HG03521 (cell line): ENCODE data around the gene RAB4B.
"Not testable (repeated sequence)": the region's sequence is repeated elsewhere in the genome, so short reads cannot be mapped to it uniquely, and the experiment has no call there.

Source experiments
- ATAC-seq: cut with Tn5 transposase; IDR thresholded peaks from one replicate; pipeline ENCODE4 v1.9.1; 2021; ENCODE audit warnings: mild to moderate bottlenecking, moderate library complexity; ENCODE audit not compliant: unreplicated experiment

RAB4B gene

GRCh38 chr19:40803170-40803856 lies 25.3 kb downstream of the RAB4B start:
- ATAC-seq = no peak

GRCh38 chr19:40803857-40804782 lies 26.1 kb downstream of the RAB4B start:
- ATAC-seq = no peak

- no peak for ATAC-seq
Measured at GRCh38 chr19:40804783-40805242, 26.8 kb downstream of the RAB4B start.

- ATAC-seq = no peak
Measured at GRCh38 chr19:40805258-40805868, 27.3 kb downstream of the RAB4B start.

DNA sequence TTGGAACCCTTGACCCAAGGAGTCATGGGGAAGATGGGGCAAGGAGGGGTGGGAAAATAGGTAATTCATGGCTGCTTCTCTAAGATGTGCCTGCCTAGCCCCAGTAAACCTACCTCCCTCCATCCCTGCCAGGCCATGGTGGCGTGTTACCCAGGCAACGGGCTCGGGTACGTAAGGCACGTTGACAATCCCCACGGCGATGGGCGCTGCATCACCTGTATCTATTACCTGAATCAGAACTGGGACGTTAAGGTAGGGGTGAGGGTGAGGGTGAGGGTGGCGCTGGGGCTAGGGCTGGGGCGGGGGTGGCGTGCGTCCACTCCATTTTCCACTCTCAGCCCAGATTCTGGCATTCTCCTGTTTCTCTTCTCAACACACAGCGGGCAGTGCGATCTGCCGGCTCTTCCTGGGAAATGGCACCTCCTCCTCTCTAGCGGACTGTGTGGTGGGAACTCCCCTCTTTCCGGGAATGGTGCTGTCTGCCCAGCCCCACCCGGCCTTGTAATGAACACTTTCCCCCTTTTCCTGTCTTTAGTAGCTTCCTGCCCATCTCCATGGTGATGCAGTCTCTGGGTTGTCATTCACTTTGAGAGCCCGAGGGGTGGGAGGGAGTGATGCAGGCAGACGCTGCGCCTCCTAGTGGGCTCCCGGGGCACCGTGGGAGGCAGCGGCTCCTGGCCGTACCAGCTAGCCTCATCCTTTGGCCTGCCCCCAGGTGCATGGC lies 28.5 kb downstream of the RAB4B start:
- no peak for ATAC-seq

GRCh38 chr19:40807147-40808020 lies 29.3 kb downstream of the RAB4B start:
- no peak for ATAC-seq

- no peak for ATAC-seq
Measured at GRCh38 chr19:40808021-40808325, 29.9 kb downstream of the RAB4B start.

DNA sequence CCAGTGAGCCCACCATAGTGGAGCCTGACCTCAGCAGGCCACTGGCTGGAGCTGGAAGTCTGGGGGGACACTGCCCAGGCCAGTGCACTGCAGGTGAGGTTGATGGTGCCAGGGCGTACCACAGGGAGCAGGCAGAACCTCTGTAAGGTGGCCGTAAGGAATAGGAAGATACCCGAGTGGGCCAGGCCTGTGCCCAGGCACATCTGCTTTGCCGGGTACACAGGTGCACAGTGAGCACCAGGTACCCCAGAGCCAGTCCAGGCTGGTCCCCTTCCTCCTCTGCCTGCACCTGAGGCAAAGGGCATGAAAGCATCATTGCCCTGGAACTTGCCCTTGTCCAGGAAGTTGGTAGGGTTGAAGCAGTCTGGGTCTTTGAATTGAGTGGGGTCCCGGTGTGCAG lies 30.4 kb downstream of the RAB4B start:
- ATAC-seq = no peak

DNA sequence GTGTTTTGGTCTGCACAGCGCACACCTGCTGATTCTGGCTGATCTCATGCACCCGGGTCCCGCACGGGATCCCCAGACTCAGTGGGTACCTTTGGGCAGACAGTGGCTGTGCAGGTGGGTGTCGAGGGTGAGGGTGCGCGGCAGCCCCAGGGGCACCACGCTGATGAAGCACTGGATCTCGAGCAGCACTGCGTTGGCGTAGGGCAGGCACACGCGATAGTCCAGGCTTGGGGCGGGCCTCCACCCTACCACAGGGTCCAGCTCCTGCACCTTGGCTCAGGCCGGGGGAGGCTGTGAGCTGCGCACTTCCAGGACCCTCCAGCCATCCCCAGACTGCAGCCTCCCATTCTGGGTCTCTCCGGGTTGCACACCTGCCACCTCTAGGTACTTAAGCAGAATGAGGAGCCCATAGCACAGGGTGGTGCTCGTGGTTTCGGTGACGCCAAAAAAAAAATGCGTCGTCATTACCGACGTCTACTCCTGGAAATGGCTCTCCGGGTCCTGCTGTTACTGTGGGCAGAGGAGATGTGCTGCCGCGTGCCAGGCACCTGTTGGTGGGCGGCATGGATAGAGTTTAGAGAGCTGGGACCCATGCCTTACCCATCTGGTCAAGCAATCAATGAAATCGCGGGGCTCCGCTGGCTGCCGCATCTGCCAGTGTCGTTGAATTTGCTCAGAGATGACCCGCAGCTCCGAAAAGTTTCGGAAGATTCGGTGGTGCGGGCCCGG lies 31.5 kb downstream of the RAB4B start:
- no peak for ATAC-seq

- ATAC-seq = no peak
Measured at GRCh38 chr19:40810160-40810559, 32.1 kb downstream of the RAB4B start.

GRCh38 chr19:40810649-40811408 lies 32.8 kb downstream of the RAB4B start:
- peak; percentile 47 for ATAC-seq

DNA sequence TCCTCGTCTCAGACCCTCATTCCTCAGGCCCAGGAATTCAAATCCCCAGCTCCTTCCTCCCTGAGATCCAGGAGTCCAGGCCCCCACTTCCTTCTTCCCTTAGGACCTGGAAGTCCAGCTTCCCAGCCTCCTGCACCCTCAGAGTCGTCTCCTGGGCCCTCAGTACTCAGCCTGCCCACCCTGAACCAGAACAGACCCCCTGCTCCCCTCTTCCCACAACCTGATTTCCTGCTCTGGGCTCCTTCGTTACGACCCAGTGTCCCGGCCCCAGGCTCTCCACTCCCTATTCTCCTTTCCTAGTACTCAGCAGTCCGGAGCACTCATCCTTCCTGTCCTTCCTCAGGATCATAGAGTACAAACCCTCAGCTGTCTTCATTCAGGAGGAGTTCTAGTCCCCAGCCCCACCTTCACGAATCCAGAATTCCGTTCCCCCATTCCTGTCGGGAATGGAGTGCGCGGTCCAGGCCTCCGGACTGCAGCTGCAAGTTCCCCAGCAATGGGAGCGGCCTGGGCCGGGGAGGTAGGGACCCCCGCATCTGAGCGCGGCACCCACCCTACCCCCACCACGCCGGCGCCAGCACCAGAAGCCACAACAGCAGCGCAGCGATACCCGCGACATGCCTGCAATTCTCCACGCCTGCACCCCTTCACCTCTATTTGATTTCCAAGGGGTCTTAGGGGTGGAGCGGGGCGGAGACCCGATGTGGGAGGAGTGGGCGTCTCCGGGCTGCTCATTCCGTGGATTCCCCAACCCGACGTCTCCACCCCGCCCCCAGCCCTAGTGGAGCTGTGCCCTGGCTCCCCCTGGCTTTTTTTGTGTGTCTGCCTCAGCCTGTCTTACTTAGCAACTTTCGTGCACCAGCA lies 33.7 kb downstream of the RAB4B start:
- ATAC-seq = no peak

DNA sequence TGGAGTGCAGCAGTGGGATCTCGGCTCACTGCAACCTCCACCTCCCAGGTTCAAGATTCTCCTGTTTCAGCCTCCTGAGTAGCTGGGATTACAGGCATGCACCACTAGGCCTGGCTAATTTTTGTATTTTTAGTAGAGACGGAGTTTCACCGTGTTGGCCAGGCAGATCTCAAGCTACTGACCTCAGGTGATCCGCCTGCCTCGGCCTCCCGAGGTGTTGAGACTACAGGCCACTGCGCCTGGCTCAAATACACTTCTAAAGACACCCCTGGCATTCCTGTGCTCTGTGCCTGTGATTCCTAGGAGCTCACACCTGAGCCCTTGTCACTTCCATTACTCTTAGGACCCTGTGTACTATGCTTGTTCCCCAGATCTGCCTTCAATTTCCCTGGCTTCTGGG lies 34.5 kb downstream of the RAB4B start:
- not testable (repeated sequence) for ATAC-seq

- no peak for ATAC-seq
Measured at GRCh38 chr19:40813182-40813581, 35.1 kb downstream of the RAB4B start.

GRCh38 chr19:40815223-40815622 lies 37.2 kb downstream of the RAB4B start:
- ATAC-seq = no peak

DNA sequence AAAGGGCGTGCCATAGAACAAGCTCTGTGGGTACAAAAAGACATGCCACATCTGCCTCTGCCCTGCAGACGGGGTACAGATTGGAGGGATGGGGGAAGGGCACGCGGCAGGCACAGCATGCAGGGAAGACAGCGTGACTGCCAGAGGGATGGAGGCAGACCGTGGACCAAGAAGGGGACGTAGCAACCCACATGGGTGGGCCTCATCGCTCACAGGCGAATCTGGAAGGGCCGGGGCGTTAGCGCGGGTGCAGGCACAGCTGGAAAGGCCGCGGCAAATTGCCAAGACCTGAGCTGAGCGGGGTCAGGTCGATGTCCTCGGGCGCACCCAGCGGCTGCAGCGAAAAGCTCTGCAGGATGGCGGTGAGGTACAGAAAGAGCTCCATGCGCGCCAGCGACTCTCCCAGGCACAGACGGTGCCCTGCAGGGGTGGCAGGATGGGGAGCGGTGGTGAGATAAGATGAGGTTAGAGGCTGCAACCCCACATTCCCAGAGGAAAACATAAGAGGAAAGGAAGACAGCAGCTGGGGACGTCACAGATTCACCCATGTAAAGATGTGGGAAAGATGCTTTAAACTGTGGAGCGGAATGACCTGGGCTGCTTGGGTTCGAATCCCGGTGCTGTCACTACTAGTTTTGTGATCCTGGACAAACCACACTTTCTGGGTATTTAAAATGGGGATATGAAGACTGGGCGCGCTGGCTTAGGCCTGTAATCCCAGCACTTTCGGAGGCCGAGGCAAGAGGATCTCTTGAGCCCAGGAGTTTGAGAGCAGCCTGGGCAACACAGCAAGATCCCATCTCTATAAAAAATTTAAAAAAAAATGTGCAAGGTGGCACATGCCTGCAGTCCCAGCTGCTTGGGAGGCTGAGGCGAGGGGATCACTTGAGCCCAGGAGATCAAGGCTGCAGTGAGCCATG lies 40.7 kb downstream of the RAB4B start:
- ATAC-seq = not testable (repeated sequence)
